ENCODE measurements around the gene PIKFYVE. TPM values are rescaled to one million over a fixed set of nuclear protein-coding genes. Genes with fewer than 3 reads are reported as not detected.
"Not testable (repeated sequence)": the region's sequence is repeated elsewhere in the genome, so short reads cannot be mapped to it uniquely, and the experiment has no call there.

Gene PIKFYVE
- total RNA-seq, 2 experiments from 2014 or later, result 13.5 to 13.6 TPM

DNA sequence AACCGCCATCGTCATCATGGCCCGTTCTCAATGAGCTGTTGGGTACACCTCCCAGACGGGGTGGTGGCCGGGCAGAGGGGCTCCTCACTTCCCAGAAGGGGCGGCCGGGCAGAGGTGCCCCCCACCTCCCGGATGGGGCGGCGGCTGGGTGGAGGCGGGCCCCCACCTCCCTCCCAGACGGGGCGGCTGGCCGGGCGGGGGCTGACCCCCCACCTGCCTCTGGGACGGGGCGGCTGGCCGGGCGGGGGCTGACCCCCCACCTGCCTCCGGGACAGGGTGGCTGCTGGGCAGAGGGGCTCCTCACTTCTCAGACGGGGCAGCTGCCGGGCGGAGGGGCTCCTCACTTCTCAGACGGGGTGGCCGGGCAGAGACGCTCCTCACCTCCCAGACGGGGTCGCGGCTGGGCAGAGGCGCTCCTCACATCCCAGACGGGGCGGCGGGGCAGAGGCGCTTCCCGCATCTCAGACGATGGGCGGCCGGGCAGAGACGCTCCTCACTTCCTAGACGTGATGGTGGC lies 111.3 kb downstream of the PIKFYVE start:
- H3K27me3 Mint-ChIP-seq, H3K4me1 Mint-ChIP-seq, DNase-seq, H3K36me3 Mint-ChIP-seq, H3K9me3 Mint-ChIP-seq, H3K4me3 Mint-ChIP-seq, H3K27ac Mint-ChIP-seq: not testable (repeated sequence)

DNA sequence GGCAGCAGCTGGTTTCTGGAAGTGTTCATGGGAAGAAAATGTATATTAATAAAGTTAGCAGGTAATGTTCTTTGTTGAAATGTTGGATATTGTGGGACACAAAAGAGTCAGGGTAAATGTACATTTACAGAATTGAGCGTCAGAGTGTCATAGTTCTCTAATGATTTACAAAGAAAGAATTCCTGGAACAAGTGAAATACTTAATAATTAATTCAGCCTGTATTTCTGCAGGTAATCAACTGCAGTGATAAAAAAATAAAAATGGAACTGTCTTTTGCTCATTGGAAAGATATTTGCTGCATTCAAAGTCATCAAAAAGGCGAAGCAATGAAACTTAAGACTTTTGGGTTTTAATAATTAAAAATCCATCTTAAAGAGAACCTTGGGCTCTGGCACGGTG lies 113.1 kb downstream of the PIKFYVE start:
- no peak for DNase-seq
- no peak overlapping the region for H3K27ac Mint-ChIP-seq
- no peaks in the 10 kb centered on the region for H3K9me3 Mint-ChIP-seq
- no peaks in the 10 kb centered on the region for H3K36me3 Mint-ChIP-seq
- no peak overlapping the region for H3K4me3 Mint-ChIP-seq
- peaks cover 23% of the 10 kb centered on the region for H3K27me3 Mint-ChIP-seq
- no peaks in the 10 kb centered on the region for H3K4me1 Mint-ChIP-seq

DNA sequence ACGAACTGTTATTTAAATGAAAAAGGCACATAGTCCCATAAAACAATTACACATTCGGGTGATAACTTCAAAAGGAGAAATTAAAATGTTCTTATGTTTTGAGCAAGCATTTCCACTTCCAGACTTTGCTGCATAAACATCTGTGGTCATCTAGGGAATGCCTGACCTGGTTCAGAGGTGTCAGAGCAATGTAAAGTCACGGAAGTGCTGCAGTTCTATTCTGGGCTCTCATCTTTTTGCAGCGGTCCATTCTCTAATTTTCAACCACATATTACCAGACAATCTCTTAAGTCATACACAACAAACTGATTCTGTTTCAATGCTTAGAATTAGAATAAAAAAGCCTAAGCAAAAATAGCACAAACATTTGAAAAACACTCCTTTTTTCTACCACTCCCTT lies 118.6 kb downstream of the PIKFYVE start:
- no peaks in the 10 kb centered on the region for H3K36me3 Mint-ChIP-seq
- no peak overlapping the region for H3K27ac Mint-ChIP-seq
- no peaks in the 10 kb centered on the region for H3K4me1 Mint-ChIP-seq
- H3K4me3 Mint-ChIP-seq, result no peak overlapping the region
- peaks cover 20% of the 10 kb centered on the region for H3K27me3 Mint-ChIP-seq
- no peak for DNase-seq
- H3K9me3 Mint-ChIP-seq, result no peaks in the 10 kb centered on the region

DNA sequence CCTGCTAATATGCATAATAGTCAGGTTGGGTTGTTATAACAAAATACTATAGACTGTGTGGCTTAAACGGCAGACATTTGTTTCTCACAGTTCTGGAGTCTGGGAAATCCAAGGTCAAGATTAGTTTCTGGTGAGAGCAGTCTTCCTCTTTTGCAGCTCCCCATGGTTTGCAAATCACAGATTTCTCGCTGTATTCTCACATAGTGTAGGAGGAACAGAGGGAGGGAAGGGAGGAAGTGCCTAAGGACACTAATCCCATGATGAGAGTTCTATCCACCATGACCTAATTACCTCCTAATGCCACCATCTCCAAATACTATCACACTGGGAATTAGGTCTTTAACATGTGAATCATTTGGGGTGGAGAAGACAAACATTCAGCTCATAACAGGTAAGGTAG lies 120.5 kb downstream of the PIKFYVE start:
- Mint-ChIP-seq H3K36me3 (peaks cover 1% of the 10 kb centered on the region), H3K4me3 (no peak overlapping the region), H3K9me3 (no peaks in the 10 kb centered on the region), H3K27ac (no peak overlapping the region), H3K4me1 (no peaks in the 10 kb centered on the region), H3K27me3 (peaks cover 19% of the 10 kb centered on the region)
- no peak for DNase-seq

DNA sequence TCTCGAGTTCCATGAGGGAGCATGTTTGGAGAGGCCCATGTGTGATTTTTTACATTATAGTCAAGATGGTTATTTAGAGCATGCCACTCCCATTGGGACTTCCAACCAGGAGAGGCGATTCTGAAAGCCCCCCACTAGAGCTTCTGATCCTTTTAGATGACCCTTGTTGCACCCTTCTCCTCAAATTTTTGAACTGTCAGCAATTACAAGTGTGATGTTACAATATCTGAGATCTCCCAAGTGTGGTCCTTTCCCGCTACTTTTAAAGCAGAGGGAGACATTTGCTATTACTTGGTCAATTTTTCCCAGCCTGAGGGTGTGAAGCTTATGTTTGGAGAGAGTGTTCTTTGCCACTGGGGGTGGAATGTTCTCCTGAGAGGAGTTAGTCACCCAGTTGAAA lies 123.9 kb downstream of the PIKFYVE start:
- no peak overlapping the region for H3K27ac Mint-ChIP-seq
- H3K4me1 Mint-ChIP-seq, result no peaks in the 10 kb centered on the region
- peaks cover 3% of the 10 kb centered on the region for H3K27me3 Mint-ChIP-seq
- DNase-seq, result no peak
- peaks cover 10% of the 10 kb centered on the region for H3K9me3 Mint-ChIP-seq
- H3K36me3 Mint-ChIP-seq, result peaks cover 6% of the 10 kb centered on the region
- no peak overlapping the region for H3K4me3 Mint-ChIP-seq

DNA sequence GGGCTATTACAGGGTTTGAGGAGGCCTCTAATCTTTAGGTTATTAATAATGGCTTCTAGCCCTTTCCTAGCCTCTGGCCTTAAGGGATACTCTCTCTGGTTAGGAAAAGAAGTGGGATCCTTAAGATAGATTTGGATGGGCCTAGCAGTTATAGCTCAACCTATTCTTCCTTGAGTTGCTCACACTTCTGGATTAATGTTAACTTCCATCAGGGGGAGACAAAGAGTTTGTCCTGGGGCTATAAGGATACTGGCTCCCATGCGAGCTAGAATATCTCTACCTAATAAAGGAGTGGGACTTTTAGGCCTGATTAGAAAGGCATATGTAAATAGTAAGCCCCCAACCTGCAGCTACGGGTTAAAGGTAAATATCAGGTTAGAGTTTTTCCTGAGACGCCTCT lies 126.2 kb downstream of the PIKFYVE start:
- Mint-ChIP-seq H3K27me3 (peaks cover 3% of the 10 kb centered on the region), H3K4me1 (peaks cover 2% of the 10 kb centered on the region)

DNA sequence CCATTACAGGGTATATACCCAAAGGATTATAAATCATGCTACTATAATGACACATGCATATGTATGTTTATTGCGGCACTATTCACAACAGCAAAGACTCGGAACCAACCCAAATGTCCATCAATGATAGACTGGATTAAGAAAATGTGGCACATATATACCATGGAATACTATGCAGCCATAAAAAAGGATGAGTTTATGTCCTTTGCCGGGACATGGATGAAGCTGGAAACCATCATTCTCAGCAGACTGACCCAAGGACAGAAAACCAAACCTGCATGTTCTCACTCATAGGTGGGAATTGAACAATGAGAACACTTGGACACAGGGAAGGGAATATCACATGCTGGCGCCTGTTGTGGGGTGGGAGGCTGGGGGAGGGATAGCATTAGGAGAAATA lies 130.7 kb downstream of the PIKFYVE start:
- DNase-seq, H3K36me3 Mint-ChIP-seq, H3K4me1 Mint-ChIP-seq, H3K4me3 Mint-ChIP-seq, H3K27ac Mint-ChIP-seq: not testable (repeated sequence)
- Mint-ChIP-seq H3K27me3 (peaks cover 10% of the 10 kb centered on the region), H3K9me3 (peaks cover 21% of the 10 kb centered on the region)

More for the DNA sequence above, 126.2 kb downstream of the PIKFYVE start:
- DNase-seq, result no peak
- Mint-ChIP-seq H3K9me3 (peaks cover 21% of the 10 kb centered on the region), H3K4me3 (no peak overlapping the region), H3K36me3 (peaks cover 6% of the 10 kb centered on the region), H3K27ac (no peak overlapping the region)

DNA sequence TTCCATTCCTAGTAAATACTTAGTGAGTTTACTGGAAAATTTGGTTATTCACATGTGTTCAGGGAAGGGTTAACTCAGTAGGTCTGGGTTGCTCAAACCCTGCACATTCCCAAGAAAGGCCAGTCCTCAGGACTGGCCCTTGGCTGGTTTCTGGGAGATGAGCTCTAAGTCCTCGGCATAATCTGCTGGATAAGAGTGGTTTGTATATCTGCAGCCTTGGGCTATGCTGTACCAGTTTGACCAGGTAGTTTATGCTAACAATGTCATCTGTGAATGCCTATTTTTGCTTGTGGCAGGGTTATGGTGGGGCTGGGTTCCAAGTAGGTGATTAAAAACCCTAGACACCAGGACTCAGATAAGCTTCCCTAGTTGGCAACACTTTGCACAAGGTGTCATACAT lies 133.1 kb downstream of the PIKFYVE start:
- Mint-ChIP-seq H3K4me1 (peaks cover 2% of the 10 kb centered on the region), H3K27ac (no peak overlapping the region), H3K36me3 (no peaks in the 10 kb centered on the region), H3K27me3 (peaks cover 20% of the 10 kb centered on the region), H3K9me3 (peaks cover 12% of the 10 kb centered on the region), H3K4me3 (no peak overlapping the region)
- no peak for DNase-seq

DNA sequence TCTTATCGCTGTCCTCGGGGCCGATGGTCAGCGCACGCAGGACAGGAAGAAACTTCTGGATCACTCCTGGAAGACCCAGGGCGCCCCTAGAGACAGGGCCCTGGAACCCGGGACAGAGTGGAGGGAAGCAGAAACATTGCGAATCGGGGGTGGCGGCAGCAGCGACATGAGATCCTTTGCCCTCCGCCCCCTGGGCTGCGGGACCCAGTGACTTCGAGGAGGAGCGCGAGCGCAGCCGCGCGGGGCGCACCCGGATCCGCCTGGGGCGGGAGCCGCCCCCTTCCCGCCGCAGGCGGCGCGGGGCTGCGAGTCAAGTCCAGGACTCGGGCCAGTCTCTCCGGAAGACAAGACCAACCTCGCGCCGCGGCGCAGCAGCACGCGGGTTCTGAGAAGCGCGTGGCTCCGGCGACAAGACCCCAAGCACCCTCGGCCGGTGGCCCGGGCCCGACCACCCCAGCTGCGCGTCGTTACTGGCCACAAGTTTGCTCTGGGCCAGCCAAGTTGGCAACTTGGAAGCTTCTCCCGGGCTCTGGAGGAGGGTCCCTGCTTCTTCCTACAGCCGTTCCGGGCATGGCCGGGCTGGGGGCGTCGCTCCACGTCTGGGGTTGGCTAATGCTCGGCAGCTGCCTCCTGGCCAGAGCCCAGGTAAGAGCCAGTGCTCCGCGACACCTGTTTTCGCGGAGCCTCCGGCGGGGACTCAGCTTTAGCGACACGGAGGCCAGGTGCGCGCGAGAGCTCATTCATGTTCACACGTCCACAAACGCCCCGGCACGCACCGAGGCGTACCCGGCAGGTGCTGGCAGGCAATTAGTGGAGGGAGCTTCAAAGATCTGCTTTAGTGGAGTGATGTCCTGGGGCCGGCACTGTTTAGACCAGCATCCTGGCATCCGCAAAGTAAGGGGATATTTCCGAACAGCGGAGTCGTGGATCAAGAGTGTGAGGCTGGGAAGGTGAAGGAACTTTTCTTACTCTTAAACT lies 140.7 kb downstream of the PIKFYVE start, which contains the start of gene PTH2R:
TSS of gene PTH2R (plus strand) at position 319 of the 978 bp plus-strand sequence. CDS start at position 571, 252 bp downstream.
- H3K4me1 Mint-ChIP-seq, result peaks cover 5% of the 10 kb centered on the region
- H3K4me3 Mint-ChIP-seq, result no peak within 1 kb of the TSS
- no peaks in the 10 kb centered on the region for H3K36me3 Mint-ChIP-seq
- peak; percentile 3 for DNase-seq
- no peak within 1 kb of the TSS for H3K27ac Mint-ChIP-seq
- peaks cover 51% of the 10 kb centered on the region for H3K27me3 Mint-ChIP-seq
- H3K9me3 Mint-ChIP-seq, result no peaks in the 10 kb centered on the region

DNA sequence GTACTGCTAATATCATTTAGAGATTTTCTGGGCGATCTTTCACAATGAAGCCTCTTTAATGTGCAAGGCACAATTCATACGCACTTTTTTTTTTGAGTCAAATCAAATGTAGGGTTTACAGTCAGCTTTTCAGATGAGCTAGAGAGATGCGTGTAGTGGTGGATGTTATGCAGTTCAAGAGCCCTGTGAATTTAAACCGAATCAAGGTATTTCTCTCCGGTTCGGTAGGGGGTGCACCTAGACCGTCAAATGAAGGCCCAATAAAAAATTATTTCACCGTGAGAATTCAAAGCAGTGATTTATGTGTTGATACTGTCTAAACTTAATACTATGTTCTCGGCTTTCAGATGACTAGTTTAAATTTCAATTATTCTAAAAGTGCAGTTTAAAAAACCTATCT lies 141.6 kb downstream of the PIKFYVE start:
- Mint-ChIP-seq H3K27ac (no peak overlapping the region), H3K4me3 (no peak overlapping the region), H3K27me3 (peaks cover 47% of the 10 kb centered on the region), H3K9me3 (no peaks in the 10 kb centered on the region), H3K4me1 (peaks cover 5% of the 10 kb centered on the region), H3K36me3 (no peaks in the 10 kb centered on the region)
- no peak for DNase-seq

Other genes starting within 250 kb of the PIKFYVE start
- 1 to 10 TPM; 4.5 to 4.8 TPM for gene PLEKHM3, start 240.7 kb upstream of the PIKFYVE start, total RNA-seq
- not detected for gene CRYGD, start 141.7 kb upstream of the PIKFYVE start, total RNA-seq
- gene CRYGC, start 136.4 kb upstream of the PIKFYVE start, total RNA-seq, result not detected
- not detected for gene CRYGB, start 120.1 kb upstream of the PIKFYVE start, total RNA-seq
- gene CRYGA, start 102.7 kb upstream of the PIKFYVE start, total RNA-seq, result not detected
- gene C2orf80, start 76.2 kb upstream of the PIKFYVE start, total RNA-seq, result not detected
- 10 to 100 TPM; 14.3 to 18.3 TPM for gene IDH1, start 11.2 kb upstream of the PIKFYVE start, total RNA-seq
- gene PTH2R, start 140.5 kb downstream of the PIKFYVE start, total RNA-seq, result under 1 TPM in 1 of 2 experiments, not detected in 1; 0.08 TPM

Measured in activated naive CD8-positive, alpha-beta T cell treated with anti-CD3 and anti-CD28 coated beads for 36 hours (primary cell).